ENCODE results near the gene RNFT2. TPM values are rescaled to one million over a fixed set of nuclear protein-coding genes. Genes with fewer than 3 reads are reported as not detected.

RNFT2 gene
- total RNA-seq, 3 donors from 2014 or later: 7.4 to 10.5 (median 8.3) TPM

DNA sequence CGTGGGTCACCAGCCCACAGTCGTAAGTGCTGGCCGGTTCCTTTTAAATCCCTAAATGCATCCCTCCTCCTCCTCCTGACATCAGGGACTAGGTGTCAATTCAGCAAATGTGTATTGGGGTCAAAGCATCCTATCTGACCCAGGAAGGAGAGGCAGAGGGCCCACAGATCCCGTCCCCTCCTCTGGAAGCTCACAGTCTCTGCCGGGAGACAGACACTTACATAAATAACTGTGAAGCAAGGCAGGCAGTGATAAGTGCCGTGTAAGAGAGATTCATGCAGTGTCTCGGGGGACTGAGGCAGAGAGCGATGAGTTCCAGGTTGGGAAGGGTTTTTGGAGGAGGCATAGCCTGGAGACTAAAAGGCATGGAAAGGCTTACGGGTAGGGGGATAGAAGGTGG lies 99.0 kb downstream of the RNFT2 start:
- ATAC-seq: no peak
- H3K4me3 Mint-ChIP-seq: no peak overlapping the region
- peaks cover 13% of the 10 kb centered on the region for H3K36me3 Mint-ChIP-seq (ENCODE audit: insufficient read depth)
- no peaks in the 10 kb centered on the region for H3K27me3 Mint-ChIP-seq (ENCODE audit: low read depth)
- H3K4me1 Mint-ChIP-seq (ENCODE audit: low read depth): no peaks in the 10 kb centered on the region
- H3K9me3 Mint-ChIP-seq: peaks cover 3% of the 10 kb centered on the region
- DNase-seq: no peak

- ATAC-seq (no peak), DNase-seq (no peak)
- no peaks in the 10 kb centered on the region for H3K4me1 Mint-ChIP-seq (ENCODE audit: low read depth)
- H3K4me3 Mint-ChIP-seq: no peak overlapping the region
- H3K27me3 Mint-ChIP-seq (ENCODE audit: low read depth): no peaks in the 10 kb centered on the region
- peaks cover 13% of the 10 kb centered on the region for H3K36me3 Mint-ChIP-seq (ENCODE audit: insufficient read depth)
- peaks cover 3% of the 10 kb centered on the region for H3K9me3 Mint-ChIP-seq
Observed at GRCh38 chr12:116838365-116838764, 100.2 kb downstream of the RNFT2 start.

- H3K27me3 Mint-ChIP-seq (ENCODE audit: low read depth): no peaks in the 10 kb centered on the region
- H3K9me3 Mint-ChIP-seq: peaks cover 3% of the 10 kb centered on the region
- H3K4me3 Mint-ChIP-seq: no peak overlapping the region
- DNase-seq: no peak
- no peaks in the 10 kb centered on the region for H3K4me1 Mint-ChIP-seq (ENCODE audit: low read depth)
- H3K36me3 Mint-ChIP-seq (ENCODE audit: insufficient read depth): peaks cover 15% of the 10 kb centered on the region
- ATAC-seq: no peak
Observed at GRCh38 chr12:116839287-116839830, 101.2 kb downstream of the RNFT2 start.

DNA sequence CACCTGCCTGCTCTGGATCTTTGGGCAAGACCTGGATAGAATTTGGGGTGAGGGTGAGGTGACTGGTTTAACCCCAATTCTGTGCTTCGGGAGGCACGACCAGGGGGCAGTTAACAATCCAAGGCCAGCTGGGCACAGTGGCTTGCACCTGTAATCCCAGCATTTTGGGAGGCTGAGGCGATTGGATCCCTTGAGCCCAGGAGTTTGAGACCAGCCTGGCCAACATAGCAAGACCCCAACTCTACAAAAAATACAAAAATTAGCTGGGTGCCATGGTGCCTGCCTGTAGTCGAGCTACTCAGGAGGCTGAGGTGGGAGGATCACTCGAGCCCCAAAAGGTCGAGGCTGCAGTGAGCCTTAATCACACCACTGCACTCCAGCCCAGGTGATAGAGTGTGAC lies 105.0 kb downstream of the RNFT2 start:
- ATAC-seq: no peak
- H3K27me3 Mint-ChIP-seq (ENCODE audit: low read depth): no peaks in the 10 kb centered on the region
- no peaks in the 10 kb centered on the region for H3K4me1 Mint-ChIP-seq (ENCODE audit: low read depth)
- no peak for DNase-seq
- H3K36me3 Mint-ChIP-seq (ENCODE audit: insufficient read depth): peaks cover 6% of the 10 kb centered on the region
- no peak overlapping the region for H3K4me3 Mint-ChIP-seq
- peaks cover under 1% of the 10 kb centered on the region for H3K9me3 Mint-ChIP-seq

DNA sequence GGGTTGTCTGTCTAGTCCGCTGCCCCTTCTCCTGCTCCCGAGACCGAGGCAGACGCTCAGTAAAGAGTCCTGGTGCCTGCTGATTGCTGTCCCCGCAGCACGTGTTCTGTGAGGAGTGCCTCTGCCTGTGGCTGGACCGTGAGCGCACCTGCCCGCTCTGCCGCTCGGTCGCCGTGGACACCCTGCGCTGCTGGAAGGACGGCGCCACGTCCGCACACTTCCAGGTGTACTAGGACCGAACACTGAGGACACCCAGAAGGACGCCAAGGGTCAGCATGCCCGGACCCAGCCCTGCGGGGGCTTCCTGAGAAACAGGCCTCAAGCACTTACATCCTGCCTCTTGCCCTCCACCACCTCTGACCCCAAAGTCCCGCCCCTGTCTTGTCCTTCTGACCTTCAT lies 111.1 kb downstream of the RNFT2 start:
- Mint-ChIP-seq H3K4me1 (ENCODE audit: low read depth) (no peaks in the 10 kb centered on the region), H3K27me3 (ENCODE audit: low read depth) (peaks cover 4% of the 10 kb centered on the region), H3K36me3 (ENCODE audit: insufficient read depth) (peaks cover 6% of the 10 kb centered on the region), H3K9me3 (no peaks in the 10 kb centered on the region), H3K4me3 (no peak overlapping the region)
- DNase-seq (no peak), ATAC-seq (no peak)

DNA sequence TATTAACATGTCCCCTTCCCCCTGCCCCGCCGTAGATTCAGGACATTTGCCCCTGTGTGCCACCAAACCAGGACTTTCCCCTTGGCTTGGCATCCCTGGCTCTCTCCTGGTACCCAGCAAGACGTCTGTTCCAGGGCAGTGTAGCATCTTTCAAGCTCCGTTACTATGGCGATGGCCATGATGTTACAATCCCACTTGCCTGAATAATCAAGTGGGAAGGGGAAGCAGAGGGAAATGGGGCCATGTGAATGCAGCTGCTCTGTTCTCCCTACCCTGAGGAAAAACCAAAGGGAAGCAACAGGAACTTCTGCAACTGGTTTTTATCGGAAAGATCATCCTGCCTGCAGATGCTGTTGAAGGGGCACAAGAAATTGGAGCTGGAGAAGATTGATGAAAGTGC lies 114.2 kb downstream of the RNFT2 start:
- ATAC-seq: no peak
- no peaks in the 10 kb centered on the region for H3K9me3 Mint-ChIP-seq
- H3K27me3 Mint-ChIP-seq (ENCODE audit: low read depth): peaks cover 17% of the 10 kb centered on the region
- H3K4me3 Mint-ChIP-seq: no peak overlapping the region
- peaks cover 6% of the 10 kb centered on the region for H3K36me3 Mint-ChIP-seq (ENCODE audit: insufficient read depth)
- no peaks in the 10 kb centered on the region for H3K4me1 Mint-ChIP-seq (ENCODE audit: low read depth)
- DNase-seq: no peak

GRCh38 chr12:116853507-116853906 lies 115.4 kb downstream of the RNFT2 start:
- Mint-ChIP-seq H3K4me1 (ENCODE audit: low read depth) (no peaks in the 10 kb centered on the region), H3K9me3 (no peaks in the 10 kb centered on the region), H3K27me3 (ENCODE audit: low read depth) (peaks cover 27% of the 10 kb centered on the region), H3K36me3 (ENCODE audit: insufficient read depth) (peaks cover under 1% of the 10 kb centered on the region), H3K4me3 (no peak overlapping the region)
- DNase-seq (no peak), ATAC-seq (no peak)

GRCh38 chr12:116855744-116856470 lies 117.8 kb downstream of the RNFT2 start:
- DNase-seq (no peak), ATAC-seq (no peak)
- no peak overlapping the region for H3K4me3 Mint-ChIP-seq
- no peaks in the 10 kb centered on the region for H3K9me3 Mint-ChIP-seq
- H3K4me1 Mint-ChIP-seq (ENCODE audit: low read depth): peaks cover 4% of the 10 kb centered on the region
- H3K36me3 Mint-ChIP-seq (ENCODE audit: insufficient read depth): no peaks in the 10 kb centered on the region
- H3K27me3 Mint-ChIP-seq (ENCODE audit: low read depth): peaks cover 32% of the 10 kb centered on the region

DNA sequence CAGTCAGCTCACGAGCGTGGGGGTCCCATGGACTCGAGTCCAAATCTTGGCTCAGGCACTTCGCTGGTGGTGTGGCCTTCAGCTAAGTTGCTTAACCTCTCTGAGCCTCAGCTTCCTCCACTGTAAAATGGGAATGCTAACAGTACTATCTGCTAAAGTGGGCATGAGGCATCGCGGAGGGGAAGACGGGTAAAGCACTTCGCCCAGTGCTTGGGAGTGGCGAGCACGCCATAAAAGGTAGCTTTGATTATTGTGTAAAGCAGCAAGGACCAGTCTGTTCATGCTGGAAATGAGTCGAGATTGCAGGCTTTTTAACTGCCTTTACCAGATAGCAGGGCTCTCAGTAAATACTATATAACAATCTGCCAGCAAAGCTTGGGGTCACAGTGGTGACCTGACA lies 118.6 kb downstream of the RNFT2 start:
- Mint-ChIP-seq H3K9me3 (no peaks in the 10 kb centered on the region), H3K36me3 (ENCODE audit: insufficient read depth) (no peaks in the 10 kb centered on the region), H3K4me3 (no peak overlapping the region), H3K27me3 (ENCODE audit: low read depth) (peaks cover 33% of the 10 kb centered on the region), H3K4me1 (ENCODE audit: low read depth) (peaks cover 6% of the 10 kb centered on the region)
- DNase-seq (no peak), ATAC-seq (no peak)

- peaks cover 35% of the 10 kb centered on the region for H3K27me3 Mint-ChIP-seq (ENCODE audit: low read depth)
Observed at GRCh38 chr12:116859079-116859478, 121.0 kb downstream of the RNFT2 start.

DNA sequence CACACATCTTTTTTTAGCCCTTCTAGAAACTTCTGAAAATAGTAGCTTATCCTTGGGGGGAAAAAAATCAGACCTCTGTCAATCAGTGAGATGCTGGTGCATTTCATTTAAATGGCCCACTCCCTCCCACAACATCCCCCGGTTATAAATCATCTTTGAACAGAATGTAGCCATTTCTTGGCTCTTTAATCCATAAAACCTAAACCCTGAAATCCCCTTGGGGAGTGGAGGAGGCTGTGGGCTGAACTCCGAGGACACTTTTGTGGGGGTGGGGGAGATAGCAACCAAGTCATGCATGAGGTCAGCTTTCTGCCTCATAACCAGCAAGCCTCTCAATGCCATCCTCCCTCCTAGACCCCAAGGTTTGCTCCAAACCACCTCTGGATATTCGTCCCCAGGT lies 122.1 kb downstream of the RNFT2 start:
- Mint-ChIP-seq H3K4me3 (no peak overlapping the region), H3K27me3 (ENCODE audit: low read depth) (peaks cover 33% of the 10 kb centered on the region), H3K4me1 (ENCODE audit: low read depth) (peaks cover 6% of the 10 kb centered on the region), H3K36me3 (ENCODE audit: insufficient read depth) (no peaks in the 10 kb centered on the region), H3K9me3 (no peaks in the 10 kb centered on the region)
- ATAC-seq (no peak), DNase-seq (no peak)

More at GRCh38 chr12:116859079-116859478, 121.0 kb downstream of the RNFT2 start:
- Mint-ChIP-seq H3K4me3 (no peak overlapping the region), H3K36me3 (ENCODE audit: insufficient read depth) (no peaks in the 10 kb centered on the region), H3K9me3 (no peaks in the 10 kb centered on the region), H3K4me1 (ENCODE audit: low read depth) (peaks cover 6% of the 10 kb centered on the region)
- no peak for ATAC-seq
- DNase-seq: no peak

- peaks cover 6% of the 10 kb centered on the region for H3K4me1 Mint-ChIP-seq (ENCODE audit: low read depth)
- peak in 1 of 2 donors; percentile 56 for ATAC-seq
- no peaks in the 10 kb centered on the region for H3K9me3 Mint-ChIP-seq
- H3K36me3 Mint-ChIP-seq (ENCODE audit: insufficient read depth): no peaks in the 10 kb centered on the region
- no peak for DNase-seq
- H3K27me3 Mint-ChIP-seq (ENCODE audit: low read depth): peaks cover 26% of the 10 kb centered on the region
- H3K4me3 Mint-ChIP-seq: no peak overlapping the region
Observed at GRCh38 chr12:116861320-116861719, 123.2 kb downstream of the RNFT2 start.

- H3K9me3 Mint-ChIP-seq: no peaks in the 10 kb centered on the region
- DNase-seq: no peak
- H3K4me1 Mint-ChIP-seq (ENCODE audit: low read depth): peaks cover 6% of the 10 kb centered on the region
- peaks cover 24% of the 10 kb centered on the region for H3K27me3 Mint-ChIP-seq (ENCODE audit: low read depth)
- no peak for ATAC-seq
- H3K4me3 Mint-ChIP-seq: no peak overlapping the region
- H3K36me3 Mint-ChIP-seq (ENCODE audit: insufficient read depth): no peaks in the 10 kb centered on the region
Observed at GRCh38 chr12:116862167-116862566, 124.1 kb downstream of the RNFT2 start.

- Mint-ChIP-seq H3K4me1 (ENCODE audit: low read depth) (peaks cover 6% of the 10 kb centered on the region), H3K27me3 (ENCODE audit: low read depth) (peaks cover 14% of the 10 kb centered on the region), H3K36me3 (ENCODE audit: insufficient read depth) (no peaks in the 10 kb centered on the region), H3K4me3 (no peak overlapping the region), H3K9me3 (no peaks in the 10 kb centered on the region)
- DNase-seq (no peak), ATAC-seq (no peak)
Observed at GRCh38 chr12:116863275-116863767, 125.2 kb downstream of the RNFT2 start.

All from activated T-cell treated with anti-CD3 and anti-CD28 coated beads, Interleukin-2, amount 50 U/mL, for 4 hours (primary cell).